Measurements from ENCODE around the gene NCAPG2. TPM values are rescaled to one million over a fixed set of nuclear protein-coding genes. Genes with fewer than 3 reads are reported as not detected.

NCAPG2 gene
- total RNA-seq, 1 donor from 2014 or later: 8.2 TPM

DNA sequence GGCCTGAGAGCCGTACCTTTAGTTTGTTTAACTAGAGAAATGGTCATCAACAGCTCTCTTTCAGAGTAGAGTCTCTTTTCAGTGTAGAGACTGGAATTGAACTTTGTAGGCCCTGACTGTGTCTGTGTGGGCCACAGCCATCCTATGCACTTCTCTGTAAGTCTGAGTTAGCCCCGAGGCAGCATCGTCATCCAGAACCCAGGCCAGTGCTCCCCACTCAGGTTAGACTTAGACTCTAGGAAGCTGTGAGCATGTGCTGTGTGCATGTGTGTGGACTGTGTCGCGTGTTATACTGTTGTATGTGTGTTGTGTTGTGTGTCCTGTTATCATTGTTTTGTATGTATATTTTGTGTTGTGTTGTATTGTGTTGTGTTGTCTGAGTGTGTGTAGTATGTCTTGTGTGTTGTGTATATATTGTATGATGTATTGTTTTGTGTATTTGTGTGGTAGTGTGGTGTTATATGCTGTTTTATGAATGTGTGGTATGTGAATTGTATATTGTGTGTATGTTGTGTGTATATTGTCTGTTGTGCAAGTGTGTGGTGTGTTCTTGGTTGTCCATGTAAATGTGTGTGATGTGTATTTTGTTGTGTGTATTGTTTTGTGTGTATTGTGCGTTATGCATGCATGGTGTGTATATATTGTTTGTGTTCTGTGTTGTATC, 18.1 kb upstream of the NCAPG2 start:
- Mint-ChIP-seq H3K4me3 (no peak overlapping the region), H3K27ac (no peak overlapping the region), H3K27me3 (peaks cover 3% of the 10 kb centered on the region), H3K9me3 (no peaks in the 10 kb centered on the region), H3K36me3 (ENCODE audit: low read depth) (no peaks in the 10 kb centered on the region), H3K4me1 (no peaks in the 10 kb centered on the region)
- ATAC-seq (ENCODE audit: low read depth): no peak
- ChIA-PET CTCF (no interaction called here), POLR2A (no interaction called here)
- intact Hi-C loops (cut with micrococcal nuclease): no loop called here
- TF ChIP-seq, protein P1, sequence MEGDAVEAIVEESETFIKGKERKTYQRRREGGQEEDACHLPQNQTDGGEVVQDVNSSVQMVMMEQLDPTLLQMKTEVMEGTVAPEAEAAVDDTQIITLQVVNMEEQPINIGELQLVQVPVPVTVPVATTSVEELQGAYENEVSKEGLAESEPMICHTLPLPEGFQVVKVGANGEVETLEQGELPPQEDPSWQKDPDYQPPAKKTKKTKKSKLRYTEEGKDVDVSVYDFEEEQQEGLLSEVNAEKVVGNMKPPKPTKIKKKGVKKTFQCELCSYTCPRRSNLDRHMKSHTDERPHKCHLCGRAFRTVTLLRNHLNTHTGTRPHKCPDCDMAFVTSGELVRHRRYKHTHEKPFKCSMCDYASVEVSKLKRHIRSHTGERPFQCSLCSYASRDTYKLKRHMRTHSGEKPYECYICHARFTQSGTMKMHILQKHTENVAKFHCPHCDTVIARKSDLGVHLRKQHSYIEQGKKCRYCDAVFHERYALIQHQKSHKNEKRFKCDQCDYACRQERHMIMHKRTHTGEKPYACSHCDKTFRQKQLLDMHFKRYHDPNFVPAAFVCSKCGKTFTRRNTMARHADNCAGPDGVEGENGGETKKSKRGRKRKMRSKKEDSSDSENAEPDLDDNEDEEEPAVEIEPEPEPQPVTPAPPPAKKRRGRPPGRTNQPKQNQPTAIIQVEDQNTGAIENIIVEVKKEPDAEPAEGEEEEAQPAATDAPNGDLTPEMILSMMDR (IDR thresholded peaks at IDR 0.05): no peak
- no peak for DNase-seq

DNA sequence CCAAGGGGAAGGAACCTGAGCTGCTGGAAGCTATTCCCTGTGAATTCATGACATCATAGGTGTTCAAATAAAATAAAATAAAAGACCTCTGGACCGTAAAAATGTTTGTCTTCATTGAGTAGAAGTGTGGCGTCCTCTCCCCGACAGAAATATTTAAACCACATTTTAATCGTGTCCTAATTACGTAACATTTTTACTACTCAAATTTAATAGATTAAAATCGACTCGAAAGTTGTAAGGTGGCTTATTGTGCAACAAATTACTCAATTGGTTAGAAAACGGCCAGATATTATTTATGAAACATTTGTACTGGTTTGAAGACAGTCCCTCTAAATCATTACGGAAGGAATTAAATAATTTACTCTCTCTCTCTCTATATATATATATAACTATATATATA, 15.5 kb upstream of the NCAPG2 start:
- no peak overlapping the region for H3K4me3 Mint-ChIP-seq
- H3K9me3 Mint-ChIP-seq: no peaks in the 10 kb centered on the region
- intact Hi-C loops (cut with micrococcal nuclease): no loop called here
- no peaks in the 10 kb centered on the region for H3K36me3 Mint-ChIP-seq (ENCODE audit: low read depth)
- DNase-seq (no peak), ATAC-seq (ENCODE audit: low read depth) (no peak)
- ChIA-PET POLR2A (no interaction called here), CTCF (no interaction called here)
- H3K27me3 Mint-ChIP-seq: peaks cover 3% of the 10 kb centered on the region
- no peak overlapping the region for H3K27ac Mint-ChIP-seq
- TF ChIP-seq, protein P1 (IDR thresholded peaks at IDR 0.05): no peak
- peaks cover 10% of the 10 kb centered on the region for H3K4me1 Mint-ChIP-seq

DNA sequence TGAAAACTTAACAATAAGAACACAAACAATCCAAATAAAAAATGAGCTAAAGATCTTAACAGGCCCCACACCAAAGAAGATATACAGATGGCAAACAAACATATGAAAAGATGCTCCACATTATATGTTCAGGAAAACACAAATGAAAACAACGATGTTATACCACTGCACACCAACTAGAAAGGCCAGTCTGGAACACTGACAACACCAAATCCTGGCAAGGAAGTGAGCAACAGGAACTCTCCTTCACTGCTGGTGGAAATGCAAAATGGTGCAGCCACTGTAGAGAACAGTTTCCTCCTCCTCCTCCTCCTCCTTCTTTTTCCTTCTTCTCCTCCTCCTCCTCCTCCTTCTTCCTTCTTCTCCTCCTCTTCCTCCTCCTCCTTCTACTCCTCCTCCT, 12.2 kb upstream of the NCAPG2 start:
- CTCF ChIA-PET: no interaction called here
- no peak for DNase-seq
- Mint-ChIP-seq H3K4me1 (peaks cover 15% of the 10 kb centered on the region), H3K36me3 (ENCODE audit: low read depth) (no peaks in the 10 kb centered on the region), H3K4me3 (no peak overlapping the region), H3K9me3 (no peaks in the 10 kb centered on the region), H3K27ac (no peak overlapping the region), H3K27me3 (peaks cover 3% of the 10 kb centered on the region)
- ATAC-seq (ENCODE audit: low read depth): no peak
- TF ChIP-seq, protein P1 (IDR thresholded peaks at IDR 0.05): no peak
- intact Hi-C loops (cut with micrococcal nuclease): no loop called here
- POLR2A ChIA-PET: no interaction called here

DNA sequence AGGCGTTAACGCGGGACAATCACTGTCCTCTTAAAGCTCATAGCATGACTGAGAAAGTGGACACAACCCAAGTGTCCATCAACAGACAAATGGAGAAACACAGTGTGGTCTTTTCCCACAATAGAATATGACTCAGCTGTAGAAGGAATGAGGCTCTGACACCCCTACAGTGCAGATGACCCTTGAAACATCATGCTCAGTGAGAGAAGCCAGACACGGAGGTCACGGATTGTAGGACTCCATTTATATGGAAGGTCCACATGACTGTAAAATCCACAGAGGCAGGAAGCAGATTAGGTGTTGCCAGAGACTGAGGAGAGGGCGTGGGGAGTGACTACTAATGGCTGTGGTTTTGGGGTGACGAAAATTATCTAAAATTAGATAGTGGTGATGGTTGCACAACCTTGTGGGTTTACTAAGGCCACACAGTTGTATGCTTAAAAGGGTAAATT, 6.1 kb upstream of the NCAPG2 start:
- H3K27ac Mint-ChIP-seq: no peak overlapping the region
- POLR2A ChIA-PET: no interaction called here
- TF ChIP-seq, protein P1 (IDR thresholded peaks at IDR 0.05): no peak
- peaks cover 11% of the 10 kb centered on the region for H3K4me1 Mint-ChIP-seq
- CTCF ChIA-PET: no interaction called here
- H3K27me3 Mint-ChIP-seq: peaks cover 2% of the 10 kb centered on the region
- no peak for DNase-seq
- no peaks in the 10 kb centered on the region for H3K36me3 Mint-ChIP-seq (ENCODE audit: low read depth)
- no peaks in the 10 kb centered on the region for H3K9me3 Mint-ChIP-seq
- ATAC-seq (ENCODE audit: low read depth): no peak
- no peak overlapping the region for H3K4me3 Mint-ChIP-seq
- intact Hi-C loops (cut with micrococcal nuclease): no loop called here

DNA sequence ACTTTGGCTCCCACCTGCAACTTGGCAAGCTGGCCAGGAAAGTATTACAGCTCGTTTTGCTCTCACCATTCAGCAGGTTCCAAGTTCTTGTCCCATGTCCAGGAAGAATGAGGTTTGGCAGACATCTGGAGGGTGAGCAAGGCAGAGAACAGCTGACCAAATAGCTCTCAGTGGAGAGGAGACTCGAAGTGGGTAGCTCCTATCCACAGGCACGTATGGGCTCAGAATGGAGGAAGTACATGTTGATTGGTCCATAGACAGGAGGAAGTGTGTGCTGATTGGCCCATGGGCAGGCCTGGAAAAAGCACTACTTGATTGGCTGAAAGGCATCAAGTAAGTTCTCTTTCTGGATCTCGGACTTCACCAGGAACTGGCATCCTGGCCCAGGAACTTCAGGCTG, 3.0 kb upstream of the NCAPG2 start:
- Mint-ChIP-seq H3K27me3 (peaks cover 2% of the 10 kb centered on the region), H3K4me1 (peaks cover 24% of the 10 kb centered on the region), H3K36me3 (ENCODE audit: low read depth) (peaks cover 2% of the 10 kb centered on the region), H3K4me3 (no peak overlapping the region), H3K27ac (no peak overlapping the region), H3K9me3 (no peaks in the 10 kb centered on the region)
- intact Hi-C loops (cut with micrococcal nuclease): no loop called here
- POLR2A ChIA-PET: interaction anchor here (1.5 kb wide), 1 partner anchor 121 kb away, joined by 4 read pairs; no protein-coding TSS in a partner anchor
- no peak for ATAC-seq (ENCODE audit: low read depth)
- DNase-seq: no peak
- TF ChIP-seq, protein P1 (IDR thresholded peaks at IDR 0.05): no peak
- CTCF ChIA-PET: interaction anchor here (0.8 to 1.4 kb wide), 2 partner anchors 11 to 269 kb away, joined by 3 to 5 read pairs; no protein-coding TSS in a partner anchor
